Natural killer cell treated with Interleukin-12 subunit alpha and Interleukin-12 subunit beta and Interleukin-15 and Interleukin-18, amount 100 ng/mL, for 72 hours (primary cell): ENCODE measurements around the gene ZNF740. TPM values are rescaled to one million over a fixed set of nuclear protein-coding genes. Genes with fewer than 3 reads are reported as not detected.

ENCODE experiments used
- ATAC-seq, 2 donors: fragments of 150-1000 bp; cut with Tn5 transposase in 1 of 2; sonication (Bioruptor Pico), chemical (Tn5 transposase) in 1 of 2; 2 replicates each; pipeline ENCODE4 v1.10.0; 2021
- DNase-seq: peaks from one replicate; pipeline ENCODE4 v3.0.0; 2022; ENCODE audit warnings: low spot score
- H3K27ac Mint-ChIP-seq, 2 donors: 1 replicate in 1 of 2; 2 replicates in 1 of 2; pipeline ENCODE4 v1.8.0; 2022; ENCODE audit warnings: mixed read lengths in 2 of 2, mild to moderate bottlenecking in 1 of 2, moderate library complexity in 1 of 2
- H3K27me3 Mint-ChIP-seq, 2 donors: 1 replicate in 1 of 2; 2 replicates in 1 of 2; pipeline ENCODE4 v1.8.0; 2022; ENCODE audit warnings: mixed read lengths in 2 of 2
- H3K36me3 Mint-ChIP-seq: one replicate; pipeline ENCODE4 v1.8.0; 2022; ENCODE audit warnings: mixed read lengths
- H3K4me1 Mint-ChIP-seq, 2 donors: 1 replicate in 1 of 2; 2 replicates in 1 of 2; pipeline ENCODE4 v1.8.0; 2022; ENCODE audit warnings: low read depth in 2 of 2, mixed read lengths in 2 of 2, mild to moderate bottlenecking in 1 of 2
- H3K4me3 Mint-ChIP-seq: one replicate; pipeline ENCODE4 v1.8.0; 2022; ENCODE audit warnings: mixed read lengths
- H3K9me3 Mint-ChIP-seq: 2 replicates; pipeline ENCODE4 v1.8.0; 2022; ENCODE audit warnings: mixed read lengths
- total RNA-seq, 2 donors: library from RNA; stranded (reverse); gene quantifications; one replicate each; pipeline ENCODE4 v1.2.3, GENCODE V29; 2022

Gene ZNF740
- total RNA-seq, 2 donors from 2014 or later, result 34.6 to 53.1 TPM

- Mint-ChIP-seq H3K9me3 (no peaks in the 10 kb centered on the region), H3K27me3 (no peaks in the 10 kb centered on the region), H3K27ac (peak overlapping the region; percentile 74 to 81), H3K4me3 (peak overlapping the region; percentile 95), H3K4me1 (peaks cover 78 to 83% of the 10 kb centered on the region in 2 donors), H3K36me3 (no peaks in the 10 kb centered on the region)
- DNase-seq (no peak), ATAC-seq (no peak)
Measured at GRCh38 chr12:53217931-53218307, 37.4 kb downstream of the ZNF740 start.

GRCh38 chr12:53218551-53219291 is 38.2 kb downstream of the ZNF740 start:
- no peaks in the 10 kb centered on the region for H3K27me3 Mint-ChIP-seq
- no peaks in the 10 kb centered on the region for H3K9me3 Mint-ChIP-seq
- H3K27ac Mint-ChIP-seq, result peak overlapping the region; percentile 86 to 93
- ATAC-seq (no peak), DNase-seq (no peak)
- H3K4me3 Mint-ChIP-seq, result peak overlapping the region; percentile 95
- no peaks in the 10 kb centered on the region for H3K36me3 Mint-ChIP-seq
- H3K4me1 Mint-ChIP-seq, result peaks cover 77 to 82% of the 10 kb centered on the region in 2 donors

GRCh38 chr12:53219292-53219955 is 38.9 kb downstream of the ZNF740 start:
- Mint-ChIP-seq H3K27me3 (no peaks in the 10 kb centered on the region), H3K4me3 (peak overlapping the region; percentile 95), H3K27ac (peak overlapping the region; percentile 86 to 93), H3K36me3 (no peaks in the 10 kb centered on the region), H3K9me3 (no peaks in the 10 kb centered on the region), H3K4me1 (peaks cover 77 to 81% of the 10 kb centered on the region in 2 donors)
- DNase-seq (peak; percentile 84), ATAC-seq (peak; percentile 22 to 23)

DNA sequence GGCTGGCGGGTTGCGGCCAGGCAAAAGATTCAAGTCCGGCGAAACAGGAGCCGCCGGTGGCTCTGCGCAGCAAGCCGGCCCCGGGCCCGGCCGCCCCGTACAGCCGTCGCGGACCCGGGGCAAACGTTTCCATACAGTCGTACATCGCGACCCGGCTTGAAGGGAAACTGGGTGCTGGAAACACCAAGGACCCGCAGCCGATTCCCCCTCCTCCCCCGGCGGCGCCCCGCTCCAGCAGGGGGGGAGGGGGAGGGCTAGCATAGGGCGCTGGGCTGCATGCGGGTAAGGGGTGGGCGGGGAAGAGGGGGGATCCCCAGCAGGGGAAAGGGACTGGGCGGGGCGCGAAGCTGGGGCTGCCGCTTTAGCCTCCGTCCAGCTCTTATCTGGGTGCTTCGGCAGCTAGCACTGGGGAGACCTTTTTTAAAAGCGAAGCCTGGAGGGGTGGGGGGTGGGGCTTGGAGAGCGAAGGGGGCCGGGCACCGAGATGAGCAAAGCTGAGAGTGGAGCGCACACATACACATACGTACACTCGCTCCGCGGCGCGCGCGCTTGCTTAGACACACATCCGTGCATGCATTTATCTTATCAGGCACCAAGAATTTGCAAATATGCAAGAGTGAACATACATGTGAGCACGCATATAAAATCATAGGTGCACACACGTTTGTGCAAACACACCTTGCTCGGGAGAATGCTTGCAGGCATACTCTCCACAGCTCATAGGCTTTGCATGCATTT is 39.6 kb downstream of the ZNF740 start:
- H3K9me3 Mint-ChIP-seq, result no peaks in the 10 kb centered on the region
- peaks cover 78 to 82% of the 10 kb centered on the region in 2 donors for H3K4me1 Mint-ChIP-seq
- peak overlapping the region; percentile 86 to 93 for H3K27ac Mint-ChIP-seq
- H3K27me3 Mint-ChIP-seq, result no peaks in the 10 kb centered on the region
- ATAC-seq (peak; percentile 60 to 62), DNase-seq (no peak)
- no peaks in the 10 kb centered on the region for H3K36me3 Mint-ChIP-seq
- H3K4me3 Mint-ChIP-seq, result peak overlapping the region; percentile 95

- H3K9me3 Mint-ChIP-seq, result no peaks in the 10 kb centered on the region
- no peaks in the 10 kb centered on the region for H3K36me3 Mint-ChIP-seq
- ATAC-seq (peak; percentile 85 to 88), DNase-seq (peak; percentile 88)
- H3K4me1 Mint-ChIP-seq, result peaks cover 76 to 82% of the 10 kb centered on the region in 2 donors
- H3K4me3 Mint-ChIP-seq, result peak overlapping the region; percentile 95
- peak overlapping the region; percentile 86 to 89 for H3K27ac Mint-ChIP-seq
- no peaks in the 10 kb centered on the region for H3K27me3 Mint-ChIP-seq
Measured at GRCh38 chr12:53220694-53221202, 40.2 kb downstream of the ZNF740 start.

DNA sequence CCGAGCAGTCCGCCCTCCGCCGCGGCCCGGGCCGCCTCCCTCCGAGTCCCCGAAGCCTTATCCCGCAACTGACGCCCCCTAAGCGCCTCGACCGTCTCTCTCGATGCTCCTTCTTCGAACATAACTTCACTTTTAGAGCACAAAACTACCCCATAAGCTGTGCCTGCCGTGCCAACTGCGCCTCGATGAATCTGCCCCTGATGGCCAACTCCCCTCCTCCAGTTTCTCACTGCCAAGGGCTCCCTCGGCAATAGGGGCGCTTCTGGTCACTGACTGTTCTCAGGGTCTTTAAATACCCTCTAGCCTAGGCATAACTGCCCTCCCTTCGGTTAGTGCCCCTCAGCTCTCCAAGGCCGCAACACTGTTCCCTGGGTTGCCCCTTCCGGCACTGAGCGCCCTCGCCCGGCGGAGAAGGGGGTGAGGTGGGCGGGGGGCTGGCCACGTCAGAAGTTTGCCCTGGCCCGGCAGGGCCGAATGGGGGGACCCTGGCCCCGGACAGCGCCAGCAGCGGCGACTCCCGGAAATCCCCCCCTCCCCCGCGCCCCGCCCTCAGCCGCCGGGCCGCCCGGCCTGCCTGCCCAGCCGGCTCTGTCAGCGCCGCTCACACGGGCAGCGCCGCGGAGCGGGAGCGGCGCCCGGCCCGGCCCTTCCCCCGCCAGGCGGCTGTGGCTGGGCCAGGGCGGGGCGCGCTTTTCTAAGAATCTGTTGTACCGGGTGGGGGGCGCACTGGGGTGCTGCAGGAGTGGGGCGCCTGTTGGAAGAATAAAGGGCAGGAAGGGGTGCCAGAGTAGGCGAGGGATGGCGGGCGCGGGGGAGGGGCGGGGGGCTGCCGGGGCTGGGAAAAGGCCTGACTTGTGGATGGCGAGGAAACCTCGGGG is 40.9 kb downstream of the ZNF740 start:
- H3K4me1 Mint-ChIP-seq, result peaks cover 69 to 75% of the 10 kb centered on the region in 2 donors
- H3K36me3 Mint-ChIP-seq, result no peaks in the 10 kb centered on the region
- no peaks in the 10 kb centered on the region for H3K9me3 Mint-ChIP-seq

DNA sequence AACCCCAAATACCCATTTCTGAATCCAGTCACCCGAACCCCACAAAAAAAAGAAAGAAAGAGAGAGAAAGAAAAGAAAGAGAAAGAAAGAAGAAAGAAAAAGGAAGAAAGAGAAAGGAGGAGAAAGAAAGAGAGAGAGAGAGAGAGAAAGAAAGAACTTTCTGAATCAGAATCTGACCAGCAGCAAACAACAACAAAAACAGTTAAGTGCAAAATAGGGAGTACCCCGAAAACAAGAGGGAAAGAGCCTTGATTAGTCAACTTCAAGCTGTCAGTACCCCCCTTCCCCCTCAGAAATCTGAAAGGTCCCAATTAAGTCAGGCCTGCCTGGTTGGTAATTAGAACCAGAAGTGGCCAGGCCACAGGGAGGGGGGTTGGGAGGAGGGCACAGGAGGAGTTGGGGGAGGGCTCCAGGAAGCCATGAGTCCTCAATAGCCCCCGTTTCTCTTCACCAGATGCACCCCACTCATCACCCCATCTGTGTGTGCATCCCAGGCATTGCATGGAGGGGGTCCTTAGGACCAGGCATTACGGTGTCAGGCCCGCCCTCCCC is 41.7 kb downstream of the ZNF740 start:
- Mint-ChIP-seq H3K4me1 (peaks cover 61 to 67% of the 10 kb centered on the region in 2 donors), H3K9me3 (no peaks in the 10 kb centered on the region), H3K27ac (peak overlapping the region; percentile 86 to 89), H3K27me3 (no peaks in the 10 kb centered on the region), H3K36me3 (no peaks in the 10 kb centered on the region), H3K4me3 (peak overlapping the region; percentile 95)
- ATAC-seq, result no peak
- DNase-seq, result no peak

More for the DNA sequence above, 40.9 kb downstream of the ZNF740 start:
- ATAC-seq (peak; percentile 44 to 68), DNase-seq (peak; percentile 75)
- Mint-ChIP-seq H3K27me3 (no peaks in the 10 kb centered on the region), H3K27ac (peak overlapping the region; percentile 86 to 89), H3K4me3 (peak overlapping the region; percentile 95)

DNA sequence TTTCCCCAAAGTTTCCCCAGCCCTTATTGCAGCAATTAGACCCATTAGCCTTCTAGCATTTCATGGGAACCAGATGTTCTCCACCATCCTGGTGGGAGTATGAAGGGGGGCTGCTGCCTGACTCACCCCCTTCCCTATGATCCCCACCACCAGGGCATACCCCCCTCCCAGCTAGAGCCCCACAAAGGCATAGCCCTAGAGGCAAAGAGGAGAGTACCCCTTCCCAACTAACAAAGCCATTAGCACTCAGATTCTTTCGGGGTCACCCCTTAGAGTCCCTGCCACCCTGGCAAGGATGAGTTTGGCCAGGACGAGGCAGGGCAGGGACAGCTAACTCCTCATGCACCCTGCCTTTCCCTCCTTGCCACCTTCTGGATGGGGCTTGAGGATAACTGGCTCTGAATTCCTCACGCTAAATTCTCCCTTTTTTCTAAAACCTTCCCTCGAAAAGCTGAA is 42.3 kb downstream of the ZNF740 start:
- Mint-ChIP-seq H3K27me3 (no peaks in the 10 kb centered on the region), H3K27ac (peak overlapping the region; percentile 86 to 89), H3K9me3 (no peaks in the 10 kb centered on the region), H3K36me3 (no peaks in the 10 kb centered on the region), H3K4me3 (peak overlapping the region; percentile 95), H3K4me1 (peaks cover 56 to 61% of the 10 kb centered on the region in 2 donors)
- DNase-seq (no peak), ATAC-seq (no peak)

DNA sequence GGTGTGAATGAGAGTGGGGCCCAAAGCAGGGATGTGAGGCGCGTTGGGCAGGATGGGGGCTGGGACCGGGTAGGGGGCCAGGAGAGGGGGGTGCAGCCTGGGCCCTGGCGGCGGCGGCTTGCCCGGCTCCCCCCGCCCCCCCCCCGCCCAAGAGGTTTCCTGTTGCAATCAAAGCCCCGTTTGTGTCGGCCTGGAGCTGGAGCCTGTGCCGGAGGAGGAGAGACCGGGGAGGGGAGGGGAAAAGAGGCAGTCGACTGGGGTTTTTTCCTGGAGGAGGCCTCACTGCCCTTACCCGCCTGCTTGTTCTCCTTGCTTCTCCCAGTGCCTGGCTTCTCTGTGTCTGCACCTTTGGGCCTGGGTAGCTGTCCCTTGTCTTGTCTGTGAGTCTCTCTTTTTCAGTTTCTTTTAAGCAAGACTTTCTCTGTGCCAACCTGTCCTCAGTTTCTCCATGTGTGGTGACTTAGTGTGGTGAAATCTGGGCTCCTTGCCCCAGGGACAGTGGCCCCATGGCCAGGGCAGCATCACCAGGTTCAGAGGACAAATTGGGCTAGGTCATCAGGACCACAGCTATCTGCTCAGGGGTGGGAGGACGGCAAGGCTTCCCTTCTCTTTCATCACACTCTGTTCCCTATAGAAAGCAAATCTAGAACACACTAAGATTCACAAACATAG is 43.0 kb downstream of the ZNF740 start:
- peaks cover 49 to 54% of the 10 kb centered on the region in 2 donors for H3K4me1 Mint-ChIP-seq

GRCh38 chr12:53224061-53224896 is 43.8 kb downstream of the ZNF740 start:
- Mint-ChIP-seq H3K27ac (peak overlapping the region; percentile 37 to 89), H3K9me3 (no peaks in the 10 kb centered on the region), H3K36me3 (no peaks in the 10 kb centered on the region), H3K27me3 (no peaks in the 10 kb centered on the region), H3K4me3 (peak overlapping the region; percentile 58), H3K4me1 (peaks cover 44 to 48% of the 10 kb centered on the region in 2 donors)
- DNase-seq (no peak), ATAC-seq (no peak)

More for the DNA sequence above, 43.0 kb downstream of the ZNF740 start:
- no peaks in the 10 kb centered on the region for H3K9me3 Mint-ChIP-seq
- H3K36me3 Mint-ChIP-seq, result no peaks in the 10 kb centered on the region
- no peaks in the 10 kb centered on the region for H3K27me3 Mint-ChIP-seq
- no peak for ATAC-seq
- peak overlapping the region; percentile 37 to 89 for H3K27ac Mint-ChIP-seq
- H3K4me3 Mint-ChIP-seq, result peak overlapping the region; percentile 58
- peak; percentile 56 for DNase-seq

DNA sequence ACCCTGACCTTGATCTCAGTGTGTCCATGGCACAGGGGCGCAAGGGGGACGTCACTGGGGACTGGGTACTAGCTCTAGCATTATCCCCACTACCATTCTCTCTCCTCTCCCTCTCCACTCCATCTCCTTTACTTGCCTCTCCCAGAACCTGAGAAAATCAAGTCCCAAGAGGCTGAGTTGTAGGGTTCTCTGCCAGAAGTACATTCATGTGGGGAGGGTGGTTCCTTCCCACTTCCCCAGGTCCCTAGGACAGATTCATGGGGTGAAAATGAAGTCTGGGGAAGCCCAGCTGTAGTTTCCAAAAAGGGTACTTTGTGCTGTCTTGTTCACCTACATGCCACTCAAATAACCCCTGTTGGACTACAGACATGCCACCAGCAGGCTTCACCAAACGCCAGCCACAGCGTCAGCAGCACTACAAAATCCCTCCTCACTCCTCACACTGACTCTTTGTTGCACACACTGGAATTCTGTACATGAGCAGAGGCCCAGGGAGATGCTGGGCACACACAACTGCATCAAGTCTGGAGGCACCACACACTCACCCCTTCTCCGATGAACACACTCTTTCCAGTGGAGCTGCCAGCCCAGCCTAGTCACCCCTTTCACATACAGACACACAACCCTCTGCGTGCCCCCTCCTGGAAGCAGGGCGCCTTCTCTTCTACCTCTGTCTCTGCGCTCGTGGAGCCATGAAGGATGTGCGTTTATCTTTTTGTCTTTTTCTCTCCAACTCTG is 44.5 kb downstream of the ZNF740 start:
- H3K4me1 Mint-ChIP-seq, result peaks cover 44 to 50% of the 10 kb centered on the region in 2 donors
- no peak for ATAC-seq
- no peak for DNase-seq
- no peaks in the 10 kb centered on the region for H3K27me3 Mint-ChIP-seq
- H3K36me3 Mint-ChIP-seq, result no peaks in the 10 kb centered on the region
- H3K27ac Mint-ChIP-seq, result peak overlapping the region in 1 of 2 donors; percentile 22
- no peaks in the 10 kb centered on the region for H3K9me3 Mint-ChIP-seq
- H3K4me3 Mint-ChIP-seq, result no peak overlapping the region
